Endodermal cell (in vitro differentiated cells): ENCODE data around the gene SDCCAG8. TPM values are rescaled to one million over a fixed set of nuclear protein-coding genes. Genes with fewer than 3 reads are reported as not detected.

Source experiments
- DNase-seq: peaks from one replicate; pipeline ENCODE4 v3.0.0-alpha.2; 2017
- H3K27ac ChIP-seq: 2 replicates; pipeline ENCODE4 v1.5.1; 2013; ENCODE audit warnings: mild to moderate bottlenecking, low read depth, low read length, moderate library complexity
- H3K27me3 ChIP-seq: 2 replicates; pipeline ENCODE4 v1.6.1; 2013; ENCODE audit warnings: mild to moderate bottlenecking, low read length, moderate library complexity; ENCODE audit not compliant: insufficient read depth, control insufficient read depth, poor library complexity, severe bottlenecking
- H3K36me3 ChIP-seq: 2 replicates; pipeline ENCODE4 v1.7.0; 2013; ENCODE audit warnings: mild to moderate bottlenecking, low read length, moderate library complexity; ENCODE audit not compliant: control insufficient read depth, insufficient read depth
- H3K4me1 ChIP-seq: one replicate; pipeline ENCODE4 v1.7.0; 2013; ENCODE audit warnings: low read length; ENCODE audit not compliant: control insufficient read depth, insufficient read depth
- H3K4me3 ChIP-seq: 2 replicates; pipeline ENCODE4 v1.5.1; 2013; ENCODE audit warnings: mild to moderate bottlenecking, low read length, moderate library complexity
- H3K9ac ChIP-seq: 2 replicates; pipeline ENCODE4 v1.6.1; 2013; ENCODE audit warnings: mild to moderate bottlenecking, low read length, moderate library complexity; ENCODE audit not compliant: poor library complexity, severe bottlenecking; ENCODE audit errors: extremely low read depth
- H3K9me3 ChIP-seq: 2 replicates; pipeline ENCODE4 v1.6.1; 2013; ENCODE audit warnings: mild to moderate bottlenecking, low read length, moderate library complexity; ENCODE audit not compliant: control insufficient read depth
- H3K27ac Mint-ChIP-seq: 2 replicates; pipeline ENCODE4 v1.8.0; 2020; ENCODE audit warnings: mixed read lengths
- H3K27me3 Mint-ChIP-seq: 2 replicates; pipeline ENCODE4 v1.8.0; 2021; ENCODE audit warnings: mild to moderate bottlenecking, mixed read lengths; ENCODE audit not compliant: insufficient read depth
- H3K36me3 Mint-ChIP-seq: 2 replicates; pipeline ENCODE4 v1.8.0; 2020; ENCODE audit warnings: low read depth, mixed read lengths
- H3K4me1 Mint-ChIP-seq: 2 replicates; pipeline ENCODE4 v1.8.0; 2020; ENCODE audit warnings: mixed read lengths
- H3K4me3 Mint-ChIP-seq: 2 replicates; pipeline ENCODE4 v1.8.0; 2020; ENCODE audit warnings: mild to moderate bottlenecking, moderate library complexity, mixed read lengths
- H3K9me3 Mint-ChIP-seq: 2 replicates; pipeline ENCODE4 v1.8.0; 2020; ENCODE audit warnings: mild to moderate bottlenecking, mixed read lengths
- WGBS, 2 experiments: methylation state at CpG; one replicate each; pipeline versions ENCODE4 v1.1.5 to v1.1.7; 2013; ENCODE audit warnings: missing lambda C conversion rate in 2 of 2, mixed read lengths in 1 of 2; ENCODE audit not compliant: insufficient coverage in 1 of 2, insufficient read length in 1 of 2; 5-methylcytosine and 5-hydroxymethylcytosine counted together
- total RNA-seq, 2 donors: library from RNA; stranded (reverse); fragmentation: NEBNext Ultra II Directional in 1 of 2; extraction: Animal tissue kit (Norgen Biotek cat#: 25700) in 1 of 2; gene quantifications; 2 replicates in 1 of 2; 3 replicates in 1 of 2; pipeline ENCODE4 v1.2.1, GENCODE V29; 2021
- TF ChIP-seq, protein P1 (sequence below): fragments of 200-600 bp; sonication (generic); conservative IDR thresholded peaks from 2 replicates; pipeline ENCODE4 v1.5.0; 2021; ENCODE audit warnings: antibody characterized with exemption, mild to moderate bottlenecking

SDCCAG8 gene
- total RNA-seq, 2 donors from 2014 or later = 19.8 to 27.5 TPM

DNA sequence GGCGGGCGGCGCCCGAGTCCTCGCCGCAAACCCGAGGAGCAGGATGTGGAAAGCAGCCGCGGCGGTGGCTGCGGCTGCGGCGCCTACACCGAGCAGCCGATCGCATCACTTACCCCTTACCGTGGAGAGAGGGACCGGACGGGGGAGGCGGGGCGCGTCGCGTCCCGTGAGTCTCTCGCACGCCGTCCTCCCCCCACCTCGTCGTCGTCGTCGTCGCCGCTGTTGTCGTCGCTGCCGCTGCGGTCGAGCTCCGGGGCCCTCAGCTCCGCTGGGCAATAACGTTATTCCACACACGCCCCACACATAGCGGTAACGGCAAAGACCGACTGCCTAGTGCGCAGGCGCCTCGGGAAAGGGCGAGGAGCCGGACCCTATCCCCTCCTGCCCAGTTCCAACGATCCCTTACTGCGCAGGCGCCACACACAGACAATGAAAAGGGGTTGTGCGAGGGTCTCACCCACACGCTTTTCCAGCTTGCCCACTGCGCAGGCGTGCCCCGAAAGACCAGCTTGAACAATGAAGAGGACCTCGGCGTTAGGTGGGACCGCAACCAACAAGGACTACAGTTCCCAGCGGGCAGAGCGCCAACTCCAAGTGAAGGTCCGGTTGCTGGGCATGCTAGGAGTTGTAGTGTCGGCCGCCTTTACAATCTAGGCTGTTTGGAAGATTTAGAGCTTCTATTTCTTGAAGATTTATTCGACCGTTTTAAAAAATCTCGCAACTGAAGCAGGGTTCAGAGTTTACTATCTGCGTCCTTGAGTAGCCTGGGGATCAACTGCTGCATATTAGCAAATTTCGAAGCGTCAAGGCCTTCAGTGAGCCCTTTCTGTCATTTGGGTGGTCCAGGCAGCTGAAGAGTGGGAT lies 682 bp upstream of the SDCCAG8 start, which contains the start of gene CEP170:
CEP170 (minus strand) TSS at position 355 of the 864 bp plus-strand sequence. CDS start 30,001 bp downstream, outside the sequence.
- H3K4me3 Mint-ChIP-seq = peak within 1 kb of the TSS; percentile 97
- H3K27me3 Mint-ChIP-seq = no peaks in the 10 kb centered on the region
- no peaks in the 10 kb centered on the region for H3K4me1 ChIP-seq
- H3K27me3 ChIP-seq = no peaks in the 10 kb centered on the region
- H3K27ac Mint-ChIP-seq = peak within 1 kb of the TSS; percentile 98
- H3K9ac ChIP-seq = peak within 1 kb of the TSS; percentile 66
- WGBS, 2 experiments = 0% methylated on average over 42 to 74 of the region's 74 CpGs
- TF ChIP-seq, protein P1, sequence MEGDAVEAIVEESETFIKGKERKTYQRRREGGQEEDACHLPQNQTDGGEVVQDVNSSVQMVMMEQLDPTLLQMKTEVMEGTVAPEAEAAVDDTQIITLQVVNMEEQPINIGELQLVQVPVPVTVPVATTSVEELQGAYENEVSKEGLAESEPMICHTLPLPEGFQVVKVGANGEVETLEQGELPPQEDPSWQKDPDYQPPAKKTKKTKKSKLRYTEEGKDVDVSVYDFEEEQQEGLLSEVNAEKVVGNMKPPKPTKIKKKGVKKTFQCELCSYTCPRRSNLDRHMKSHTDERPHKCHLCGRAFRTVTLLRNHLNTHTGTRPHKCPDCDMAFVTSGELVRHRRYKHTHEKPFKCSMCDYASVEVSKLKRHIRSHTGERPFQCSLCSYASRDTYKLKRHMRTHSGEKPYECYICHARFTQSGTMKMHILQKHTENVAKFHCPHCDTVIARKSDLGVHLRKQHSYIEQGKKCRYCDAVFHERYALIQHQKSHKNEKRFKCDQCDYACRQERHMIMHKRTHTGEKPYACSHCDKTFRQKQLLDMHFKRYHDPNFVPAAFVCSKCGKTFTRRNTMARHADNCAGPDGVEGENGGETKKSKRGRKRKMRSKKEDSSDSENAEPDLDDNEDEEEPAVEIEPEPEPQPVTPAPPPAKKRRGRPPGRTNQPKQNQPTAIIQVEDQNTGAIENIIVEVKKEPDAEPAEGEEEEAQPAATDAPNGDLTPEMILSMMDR = no peak
- H3K4me3 ChIP-seq = peak within 1 kb of the TSS; percentile 95
- H3K36me3 ChIP-seq = no peaks in the 10 kb centered on the region
- peak; percentile 99 for DNase-seq
- no peaks in the 10 kb centered on the region for H3K9me3 Mint-ChIP-seq
- H3K27ac ChIP-seq = peak within 1 kb of the TSS; percentile 95
- no peaks in the 10 kb centered on the region for H3K9me3 ChIP-seq
- H3K36me3 Mint-ChIP-seq = no peaks in the 10 kb centered on the region
- H3K4me1 Mint-ChIP-seq = peaks cover 26% of the 10 kb centered on the region

DNA sequence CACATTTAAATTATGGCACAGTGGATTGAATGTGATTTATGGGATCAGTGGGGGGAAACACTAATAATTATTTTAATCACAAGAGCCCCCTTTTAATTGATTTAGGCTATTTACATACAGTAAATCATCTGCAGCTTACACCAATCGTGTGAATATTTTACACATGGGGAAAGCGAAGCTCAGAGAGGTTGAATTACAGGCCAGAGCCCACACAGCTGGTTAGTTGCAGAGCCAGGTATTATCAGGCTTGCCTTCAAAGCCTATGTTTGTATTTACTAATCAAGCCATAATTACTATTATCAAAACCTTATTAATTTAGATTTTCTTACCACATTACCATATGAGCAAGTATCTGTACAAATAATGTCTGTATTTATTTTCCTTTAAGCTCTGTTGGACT lies 749 bp downstream of the SDCCAG8 start:
- H3K27ac Mint-ChIP-seq = peak overlapping the region; percentile 89
- no peaks in the 10 kb centered on the region for H3K4me1 ChIP-seq

DNA sequence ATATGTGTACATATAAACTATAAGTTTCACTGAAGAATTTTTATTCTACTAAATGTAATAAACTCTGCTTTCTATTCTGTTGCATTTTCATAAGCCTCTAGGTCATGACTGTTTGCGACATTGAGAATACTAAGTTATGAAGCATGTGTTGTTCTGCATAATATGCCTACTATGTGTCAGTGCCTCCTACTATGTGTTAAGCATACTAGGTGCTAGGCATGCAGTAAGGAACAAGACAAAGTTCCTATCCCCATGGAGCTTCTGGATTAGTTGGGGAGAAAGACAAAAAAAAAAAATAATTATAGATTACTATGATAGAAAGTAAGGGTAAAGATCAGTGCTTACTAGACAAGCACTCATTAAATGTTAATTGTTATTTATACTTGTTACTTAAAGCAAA lies 1.3 kb downstream of the SDCCAG8 start:
- TF ChIP-seq, protein P1 = no peak
- Histone ChIP-seq H3K27me3 (no peaks in the 10 kb centered on the region), H3K27ac (no peak overlapping the region), H3K9me3 (no peaks in the 10 kb centered on the region), H3K4me3 (peak overlapping the region; percentile 95), H3K9ac (no peak overlapping the region), H3K36me3 (no peaks in the 10 kb centered on the region), H3K4me1 (no peaks in the 10 kb centered on the region)
- H3K9me3 Mint-ChIP-seq = no peaks in the 10 kb centered on the region
- H3K4me1 Mint-ChIP-seq = peaks cover 13% of the 10 kb centered on the region
- DNase-seq = no peak
- H3K36me3 Mint-ChIP-seq = no peaks in the 10 kb centered on the region
- H3K27ac Mint-ChIP-seq = no peak overlapping the region
- no peak overlapping the region for H3K4me3 Mint-ChIP-seq
- WGBS, 2 experiments = 100% methylated on average over 1 of the region's 1 CpG
- no peaks in the 10 kb centered on the region for H3K27me3 Mint-ChIP-seq

More for the DNA sequence above, 749 bp downstream of the SDCCAG8 start:
- Histone ChIP-seq H3K27ac (no peak overlapping the region), H3K27me3 (no peaks in the 10 kb centered on the region), H3K9me3 (no peaks in the 10 kb centered on the region), H3K9ac (peak overlapping the region; percentile 56), H3K4me3 (peak overlapping the region; percentile 95), H3K36me3 (no peaks in the 10 kb centered on the region)
- TF ChIP-seq, protein P1 = no peak
- peak overlapping the region; percentile 97 for H3K4me3 Mint-ChIP-seq
- H3K4me1 Mint-ChIP-seq = peaks cover 19% of the 10 kb centered on the region
- H3K9me3 Mint-ChIP-seq = no peaks in the 10 kb centered on the region
- H3K36me3 Mint-ChIP-seq = no peaks in the 10 kb centered on the region
- no peaks in the 10 kb centered on the region for H3K27me3 Mint-ChIP-seq
- WGBS, 2 experiments = 66% methylated on average over 2 of the region's 2 CpGs; no CpG with 5 or more reads in 1 of the 2 experiments
- no peak for DNase-seq
